GM19463 (cell line): Measurements from ENCODE around the gene HIGD1C.
"Not testable (repeated sequence)": the region's sequence is repeated elsewhere in the genome, so short reads cannot be mapped to it uniquely, and the experiment has no call there.

Source experiments
- ATAC-seq: cut with Tn5 transposase; IDR thresholded peaks from one replicate; pipeline ENCODE4 v1.9.1; 2021; ENCODE audit warnings: mild to moderate bottlenecking, moderate library complexity; ENCODE audit not compliant: unreplicated experiment

Gene HIGD1C

GRCh38 chr12:50933459-50934124 lies 18.8 kb upstream of the HIGD1C start:
- no peak for ATAC-seq

GRCh38 chr12:50934371-50934851 lies 17.9 kb upstream of the HIGD1C start:
- no peak for ATAC-seq

- ATAC-seq = no peak
Measured at GRCh38 chr12:50934981-50935807, 17.1 kb upstream of the HIGD1C start.

GRCh38 chr12:50936821-50937530 lies 15.4 kb upstream of the HIGD1C start:
- ATAC-seq = no peak

- ATAC-seq = no peak
Measured at GRCh38 chr12:50937653-50938052, 14.7 kb upstream of the HIGD1C start.

- ATAC-seq = no peak
Measured at GRCh38 chr12:50947933-50948626, 4.3 kb upstream of the HIGD1C start.

- ATAC-seq = no peak
Measured at GRCh38 chr12:50948798-50949197, 3.5 kb upstream of the HIGD1C start.

GRCh38 chr12:50949801-50950302 lies 2.5 kb upstream of the HIGD1C start:
- ATAC-seq = no peak

- ATAC-seq = no peak
Measured at GRCh38 chr12:50951112-50951511, 1.2 kb upstream of the HIGD1C start.

GRCh38 chr12:50953047-50953446 lies 703 bp downstream of the HIGD1C start:
- ATAC-seq = no peak

- not testable (repeated sequence) for ATAC-seq
Measured at GRCh38 chr12:50954789-50955188, 2.4 kb downstream of the HIGD1C start.

- ATAC-seq = no peak
Measured at GRCh38 chr12:50955288-50955687, 2.9 kb downstream of the HIGD1C start.

GRCh38 chr12:50955697-50956096 lies 3.4 kb downstream of the HIGD1C start:
- ATAC-seq = no peak

- ATAC-seq = no peak
Measured at GRCh38 chr12:50960130-50960529, 7.8 kb downstream of the HIGD1C start.

- no peak for ATAC-seq
Measured at GRCh38 chr12:50961708-50962107, 9.4 kb downstream of the HIGD1C start.

GRCh38 chr12:50964432-50964831 lies 12.1 kb downstream of the HIGD1C start:
- no peak for ATAC-seq

- no peak for ATAC-seq
Measured at GRCh38 chr12:50971946-50972345, 19.6 kb downstream of the HIGD1C start.

GRCh38 chr12:50979369-50980052 lies 27.2 kb downstream of the HIGD1C start:
- no peak for ATAC-seq

GRCh38 chr12:50980545-50980944 lies 28.2 kb downstream of the HIGD1C start:
- no peak for ATAC-seq
